GM21390 (cell line): ENCODE results near the gene PPP1R1B.

Source experiments
- ATAC-seq: cut with Tn5 transposase; IDR thresholded peaks from one replicate; pipeline ENCODE4 v1.9.1; 2021; ENCODE audit not compliant: unreplicated experiment

Gene PPP1R1B

DNA sequence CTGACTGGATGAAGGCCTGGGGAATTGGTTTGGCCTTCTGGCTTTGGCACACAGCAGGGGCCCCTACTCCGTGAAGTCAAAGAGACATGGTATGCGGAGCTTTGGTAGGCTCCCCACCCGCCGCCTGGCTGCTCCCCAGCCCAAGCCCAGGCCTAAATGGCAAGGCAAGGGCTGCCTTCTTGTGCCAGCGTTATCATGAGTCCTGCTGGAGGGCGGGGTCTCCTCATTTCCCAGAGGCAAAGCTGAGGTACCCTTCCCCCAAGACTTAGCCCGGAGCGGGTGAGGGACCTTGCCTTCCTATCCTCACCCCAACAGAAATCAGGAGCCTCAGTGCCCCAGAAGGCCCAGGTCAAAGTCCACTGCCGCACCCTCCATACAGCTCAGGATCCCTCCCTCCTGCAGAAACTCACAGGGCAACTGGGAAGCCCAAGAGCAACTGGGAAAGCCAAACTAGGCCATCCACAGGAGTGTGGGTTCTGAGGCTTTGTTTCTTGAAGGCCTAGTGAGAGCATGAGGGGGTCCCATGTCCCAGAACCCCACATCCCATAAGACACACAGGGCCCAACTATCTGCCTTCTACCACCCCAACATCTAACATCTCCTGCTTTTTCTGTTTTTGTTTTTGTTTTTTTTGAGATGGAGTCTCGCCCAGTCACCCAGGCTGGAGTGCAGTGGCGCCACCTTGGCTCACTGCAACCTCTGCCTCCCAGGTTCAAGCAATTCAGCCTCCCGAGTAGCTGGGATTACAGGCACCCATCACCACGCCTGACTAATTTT lies 51.8 kb downstream of the PPP1R1B start:
- no peak for ATAC-seq

DNA sequence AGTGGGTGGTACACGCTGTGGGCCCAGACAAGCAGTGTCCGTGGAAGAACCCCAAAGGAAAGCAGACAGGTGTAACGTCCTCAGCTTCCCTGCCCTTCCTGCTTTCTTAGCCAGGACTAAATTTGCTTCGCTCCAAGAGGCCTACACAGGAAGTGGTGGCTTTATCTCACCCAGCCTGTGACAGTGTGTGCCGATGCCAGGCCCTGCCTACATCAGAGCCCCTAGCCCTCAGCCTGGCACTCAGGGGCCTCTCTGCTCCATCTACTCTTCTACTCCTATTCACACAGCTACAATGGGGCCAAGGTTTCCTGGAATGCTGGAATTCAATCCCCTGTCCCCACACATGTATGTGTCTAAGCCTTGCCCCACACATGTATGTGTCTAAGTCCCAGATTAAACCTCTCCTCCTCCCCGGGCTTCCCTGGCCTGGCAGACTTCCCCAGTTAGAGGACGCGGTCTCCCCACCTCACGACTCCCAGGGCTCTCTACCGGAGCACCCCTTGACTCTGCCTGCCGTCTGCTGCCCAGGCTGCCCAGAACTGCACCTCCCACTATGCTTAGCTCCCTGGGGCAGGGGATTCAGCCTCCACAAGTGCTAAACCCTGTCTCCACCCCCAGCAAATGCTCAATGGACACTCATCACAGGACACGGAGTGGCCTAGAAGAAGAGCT lies 52.9 kb downstream of the PPP1R1B start:
- ATAC-seq = no peak

DNA sequence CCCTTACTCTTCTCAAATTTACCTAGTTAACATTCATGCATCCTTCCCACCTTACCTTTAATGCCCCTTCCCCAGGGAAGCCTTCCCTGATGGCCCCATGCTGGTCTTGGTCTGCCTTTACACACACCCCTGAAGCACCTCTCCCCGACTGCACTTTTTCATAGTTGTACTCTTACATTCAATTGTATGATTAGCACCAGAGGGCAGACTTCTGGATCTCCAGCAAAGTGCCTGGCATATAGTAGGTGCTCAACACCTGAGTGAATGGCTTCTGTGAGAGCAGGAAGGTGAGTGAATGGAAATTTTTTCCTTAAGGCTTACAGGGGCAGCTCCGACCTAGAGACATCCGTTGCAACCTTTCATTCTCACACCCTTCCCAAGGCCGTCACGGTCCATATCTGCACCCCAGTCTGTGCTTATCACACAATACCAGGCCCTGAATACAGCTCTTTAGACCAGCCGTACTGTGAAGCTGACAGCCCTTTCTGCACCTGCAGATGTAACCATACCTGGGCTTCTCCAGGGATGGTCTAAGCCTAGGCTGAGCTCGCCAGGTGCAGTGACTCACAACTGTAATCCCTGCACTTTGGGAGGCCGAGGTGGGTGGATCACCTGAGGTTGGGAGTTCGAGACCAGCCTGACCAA lies 56.7 kb downstream of the PPP1R1B start:
- no peak for ATAC-seq

DNA sequence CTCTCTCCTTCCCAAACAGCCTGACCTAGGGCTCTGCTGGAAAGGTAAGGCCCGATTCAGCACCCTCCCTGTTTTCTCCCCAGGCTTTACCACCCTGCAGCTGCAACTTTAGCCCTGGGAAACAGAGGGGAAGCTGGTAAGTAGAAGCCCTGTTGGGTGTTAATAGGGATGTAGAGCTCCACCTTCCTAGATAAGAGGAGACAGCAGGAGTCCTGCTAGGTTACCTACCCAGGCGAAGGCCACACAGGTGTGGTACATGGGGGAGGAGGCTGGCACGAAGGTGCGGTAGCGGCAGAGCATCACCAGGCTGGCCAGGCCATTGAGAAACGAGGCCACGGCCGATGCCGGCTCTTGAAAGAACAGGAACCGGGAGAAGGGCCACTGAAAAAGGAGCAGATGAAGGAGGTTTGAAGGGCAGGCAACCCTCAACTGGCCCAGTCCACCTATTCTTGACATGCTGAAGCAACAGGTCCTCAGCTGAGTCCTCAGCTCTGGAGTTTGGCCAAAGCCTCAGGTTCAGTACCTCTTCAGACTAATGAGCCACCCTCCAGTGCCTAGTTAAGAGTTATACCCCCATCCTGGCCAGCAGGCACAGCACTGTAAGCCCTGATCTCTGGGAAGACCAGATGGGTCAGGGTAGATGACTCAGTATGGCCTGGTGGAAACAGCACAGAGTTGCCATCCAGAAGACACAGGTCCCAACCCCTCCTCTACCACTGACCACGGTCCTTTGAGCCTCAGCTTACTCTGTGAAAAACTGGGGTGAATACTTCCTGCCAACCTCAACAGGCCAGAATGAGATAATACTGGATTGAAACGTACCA lies 57.8 kb downstream of the PPP1R1B start:
- ATAC-seq = no peak
